H9 (cell line): ENCODE results near the gene RNF13. TPM values are rescaled to one million over a fixed set of nuclear protein-coding genes. Genes with fewer than 3 reads are reported as not detected.
A peak's percentile ranks its signal among the peaks of the same experiment; 100 is the strongest.

Experiments used
- DNase-seq: peaks from one replicate; pipeline ENCODE4 v3.0.0-alpha.2; 2017
- H2AFZ ChIP-seq: one replicate; pipeline ENCODE4 v1.6.1; 2013; ENCODE audit warnings: mild to moderate bottlenecking, low read length, control low read depth, moderate library complexity
- H2AK5ac ChIP-seq: 2 replicates; pipeline ENCODE4 v1.6.1; 2013; ENCODE audit warnings: low read length, control low read depth, mixed read lengths; ENCODE audit not compliant: insufficient read length
- H2BK120ac ChIP-seq: one replicate; pipeline ENCODE4 v1.6.1; 2013; ENCODE audit warnings: low read depth, mild to moderate bottlenecking, low read length, control low read depth, inconsistent platforms; ENCODE audit not compliant: poor library complexity, severe bottlenecking
- H2BK12ac ChIP-seq: 2 replicates; pipeline ENCODE4 v1.6.1; 2013; ENCODE audit warnings: low read length, control low read depth, mixed read lengths, low read depth; ENCODE audit not compliant: insufficient read length
- H2BK15ac ChIP-seq: 2 replicates; pipeline ENCODE4 v1.6.1; 2013; ENCODE audit warnings: low read depth, low read length, control low read depth
- H2BK20ac ChIP-seq: one replicate; pipeline ENCODE4 v1.6.1; 2013; ENCODE audit warnings: low read depth, mild to moderate bottlenecking, low read length, control low read depth, inconsistent platforms; ENCODE audit not compliant: poor library complexity, severe bottlenecking
- H2BK5ac ChIP-seq: 2 replicates; pipeline ENCODE4 v1.6.1; 2013; ENCODE audit warnings: low read length, control low read depth, mixed read lengths; ENCODE audit not compliant: insufficient read length
- H3K14ac ChIP-seq: 2 replicates; pipeline ENCODE4 v1.6.1; 2013; ENCODE audit warnings: low read length, control low read depth; ENCODE audit not compliant: insufficient read depth
- H3K18ac ChIP-seq: 2 replicates; pipeline ENCODE4 v1.6.1; 2013; ENCODE audit warnings: low read depth, mild to moderate bottlenecking, mixed read lengths, low read length, control low read depth; ENCODE audit not compliant: insufficient read length
- H3K23ac ChIP-seq: 2 replicates; pipeline ENCODE4 v1.6.1; 2013; ENCODE audit warnings: low read length, control low read depth, mixed read lengths, low read depth; ENCODE audit not compliant: insufficient read length
- H3K23me2 ChIP-seq: 2 replicates; pipeline ENCODE4 v1.6.1; 2013; ENCODE audit warnings: low read depth, mild to moderate bottlenecking, mixed read lengths, low read length, control low read depth; ENCODE audit not compliant: insufficient read length, poor library complexity, severe bottlenecking
- H3K27ac ChIP-seq: 2 replicates; pipeline ENCODE4 v1.5.1; 2013; ENCODE audit warnings: low read length, control low read depth, mixed read lengths, low read depth; ENCODE audit not compliant: insufficient read length
- H3K27me3 ChIP-seq: 2 replicates; pipeline ENCODE4 v1.6.1; 2013; ENCODE audit warnings: low read length, control low read depth, inconsistent platforms; ENCODE audit not compliant: insufficient read depth
- H3K4ac ChIP-seq: 2 replicates; pipeline ENCODE4 v1.6.1; 2013; ENCODE audit warnings: low read depth, mild to moderate bottlenecking, control low read depth, inconsistent platforms, low read length, moderate library complexity
- H3K4me1 ChIP-seq: 2 replicates; pipeline ENCODE4 v1.6.1; 2013; ENCODE audit warnings: low read length, control low read depth, inconsistent platforms; ENCODE audit not compliant: insufficient read depth
- H3K4me2 ChIP-seq: 2 replicates; pipeline ENCODE4 v1.6.1; 2013; ENCODE audit warnings: low read length, control low read depth, mixed read lengths; ENCODE audit not compliant: insufficient read length, insufficient read depth
- H3K56ac ChIP-seq: 2 replicates; pipeline ENCODE4 v1.6.1; 2013; ENCODE audit warnings: low read depth, mild to moderate bottlenecking, mixed read lengths, low read length, control low read depth; ENCODE audit not compliant: insufficient read length
- H3K79me1 ChIP-seq: 2 replicates; pipeline ENCODE4 v1.6.1; 2013; ENCODE audit warnings: low read depth, mild to moderate bottlenecking, moderate library complexity, low read length, control low read depth, inconsistent platforms; ENCODE audit not compliant: insufficient read depth, poor library complexity, severe bottlenecking
- H3K79me2 ChIP-seq: 2 replicates; pipeline ENCODE4 v1.6.1; 2013; ENCODE audit warnings: low read length, control low read depth, inconsistent platforms; ENCODE audit not compliant: insufficient read depth
- H3K9ac ChIP-seq: 2 replicates; pipeline ENCODE4 v1.6.1; 2013; ENCODE audit warnings: low read length, control low read depth, mixed read lengths; ENCODE audit not compliant: insufficient read length; ENCODE audit errors: extremely low read depth
- H3K9me3 ChIP-seq: one replicate; pipeline ENCODE4 v1.6.1; 2013; ENCODE audit warnings: low read depth, low read length, inconsistent platforms; ENCODE audit not compliant: control insufficient read depth
- H3T11ph ChIP-seq: one replicate; pipeline ENCODE4 v1.6.1; 2013; ENCODE audit warnings: mild to moderate bottlenecking, low read length, control low read depth, inconsistent platforms
- H4K20me1 ChIP-seq: one replicate; pipeline ENCODE4 v1.6.1; 2013; ENCODE audit not compliant: control insufficient read depth, insufficient read length, insufficient read depth
- H4K5ac ChIP-seq: 2 replicates; pipeline ENCODE4 v1.6.1; 2013; ENCODE audit warnings: low read depth, mild to moderate bottlenecking, mixed read lengths, low read length, control low read depth; ENCODE audit not compliant: insufficient read length
- H4K8ac ChIP-seq: replicated peaks from 2 replicates; pipeline ENCODE4 v1.6.1; 2013; ENCODE audit warnings: low read length, control low read depth, mixed read lengths, low read depth; ENCODE audit not compliant: insufficient read length
- H4K91ac ChIP-seq: 2 replicates; pipeline ENCODE4 v1.6.1; 2013; ENCODE audit warnings: low read depth, mild to moderate bottlenecking, moderate library complexity, mixed read lengths, low read length, control low read depth; ENCODE audit not compliant: insufficient read length
- H3K27ac Mint-ChIP-seq, 3 experiments: 2 replicates in 2 of 3; 3 replicates in 1 of 3; pipeline ENCODE4 v1.8.0; 2020 to 2021; ENCODE audit warnings: mixed read lengths in 3 of 3, mild to moderate bottlenecking in 1 of 3, moderate library complexity in 1 of 3
- H3K27me3 Mint-ChIP-seq: 2 replicates; pipeline ENCODE4 v1.8.0; 2021; ENCODE audit warnings: low read depth, mild to moderate bottlenecking, moderate library complexity, mixed read lengths
- H3K36me3 Mint-ChIP-seq, 3 experiments: 2 replicates in 2 of 3; 3 replicates in 1 of 3; pipeline ENCODE4 v1.8.0; 2020 to 2021; ENCODE audit warnings: low read depth in 3 of 3, mixed read lengths in 3 of 3; ENCODE audit not compliant: insufficient read depth in 1 of 3
- H3K4me1 Mint-ChIP-seq, 2 experiments: 2 replicates each; pipeline ENCODE4 v1.8.0; 2020; ENCODE audit warnings: mixed read lengths in 2 of 2
- H3K4me3 Mint-ChIP-seq, 2 experiments: 2 replicates in 1 of 2; 3 replicates in 1 of 2; pipeline ENCODE4 v1.8.0; 2020 to 2021; ENCODE audit warnings: mild to moderate bottlenecking in 2 of 2, mixed read lengths in 2 of 2, moderate library complexity in 1 of 2
- H3K9me3 Mint-ChIP-seq, 2 experiments: 2 replicates in 1 of 2; 3 replicates in 1 of 2; pipeline ENCODE4 v1.8.0; 2020; ENCODE audit warnings: mild to moderate bottlenecking in 2 of 2, mixed read lengths in 2 of 2, moderate library complexity in 1 of 2
- CTCF ChIP-seq: fragments of 200-600 bp; sonication (generic); conservative IDR thresholded peaks from 3 replicates; pipeline ENCODE4 v1.8.0; 2021; ENCODE audit warnings: antibody characterized with exemption, mild to moderate bottlenecking
- WGBS: extraction: QIAGEN DNeasy Blood & Tissue Kit; methylation state at CpG from one replicate; pipeline ENCODE4 v1.1.7; 2013; ENCODE audit warnings: missing lambda C conversion rate, low lambda C conversion rate, mixed read lengths; ENCODE audit not compliant: insufficient read length; ENCODE audit errors: extremely low coverage; 5-methylcytosine and 5-hydroxymethylcytosine counted together
- total RNA-seq: library from RNA; stranded (reverse); gene quantifications from 2 replicates; pipeline ENCODE4 v1.2.1, GENCODE V29; 2021

RNF13 gene
- total RNA-seq, 1 experiment from 2014 or later, result 23.4 TPM

GRCh38 chr3:149844091-149844490 is 31.1 kb downstream of the RNF13 start:
- Histone ChIP-seq H3K9ac (no peak overlapping the region), H2BK20ac (no peak overlapping the region), H4K8ac (no peak overlapping the region), H4K20me1 (no peaks in the 10 kb centered on the region), H3K18ac (no peak overlapping the region), H3K4ac (no peak overlapping the region), H3K23ac (no peak overlapping the region), H3K23me2 (no peaks in the 10 kb centered on the region), H3T11ph (no peak overlapping the region), H3K79me1 (no peaks in the 10 kb centered on the region), H3K4me1 (no peaks in the 10 kb centered on the region; the same call in 1 of the 2 replicates), H2BK15ac (no peak overlapping the region), H4K91ac (no peak overlapping the region), H3K27ac (no peak overlapping the region), H3K79me2 (peaks cover 3% of the 10 kb centered on the region; the same call in 1 of the 2 replicates), H2BK5ac (no peak overlapping the region), H4K5ac (no peak overlapping the region), H3K27me3 (no peaks in the 10 kb centered on the region), H3K9me3 (no peaks in the 10 kb centered on the region), H3K4me2 (no peak overlapping the region), H2BK120ac (no peak overlapping the region), H2BK12ac (no peak overlapping the region), H2AK5ac (no peak overlapping the region), H3K14ac (no peak overlapping the region), H3K56ac (no peak overlapping the region), H2AFZ (no peak overlapping the region)
- no peaks in the 10 kb centered on the region for H3K27me3 Mint-ChIP-seq
- H3K9me3 Mint-ChIP-seq, result peaks cover 4 to 5% of the 10 kb centered on the region in 2 experiments; a peak in 3 of 5 replicates
- peak overlapping the region in 1 of 3 experiments; percentile 22; a peak in 1 of 7 replicates for H3K27ac Mint-ChIP-seq
- no peak overlapping the region for H3K4me3 Mint-ChIP-seq
- no peak for TF ChIP-seq CTCF
- peaks cover 4 to 10% (median 8%) of the 10 kb centered on the region in 3 experiments; a peak in 6 of 7 replicates for H3K36me3 Mint-ChIP-seq
- no CpG with 5 or more reads among the region's 2 CpGs for whole genome bisulfite sequencing
- no peak for DNase-seq
- H3K4me1 Mint-ChIP-seq, result peaks cover 1 to 2% of the 10 kb centered on the region in 2 experiments
